ENCODE data around the gene DNAI4.

- TF ChIP-seq CTCF (IDR thresholded peaks at IDR 0.05) (no peak), POLR2A (IDR thresholded peaks at IDR 0.05) (no peak)
These were observed 83.7 kb downstream of the DNAI4 start for GRCh38 chr1:66840929-66841328.
